Activated gamma-delta T cell treated with anti-CD3 and anti-CD28 coated beads, Interleukin-2, amount 50 U/mL, for 16 hours (primary cell): ENCODE results near the gene CDC42EP3.

Source experiments
- DNase-seq: peaks from one replicate; pipeline ENCODE4 v3.0.0-alpha.2; 2020; ENCODE audit warnings: low read depth

The CDC42EP3 gene

DNA sequence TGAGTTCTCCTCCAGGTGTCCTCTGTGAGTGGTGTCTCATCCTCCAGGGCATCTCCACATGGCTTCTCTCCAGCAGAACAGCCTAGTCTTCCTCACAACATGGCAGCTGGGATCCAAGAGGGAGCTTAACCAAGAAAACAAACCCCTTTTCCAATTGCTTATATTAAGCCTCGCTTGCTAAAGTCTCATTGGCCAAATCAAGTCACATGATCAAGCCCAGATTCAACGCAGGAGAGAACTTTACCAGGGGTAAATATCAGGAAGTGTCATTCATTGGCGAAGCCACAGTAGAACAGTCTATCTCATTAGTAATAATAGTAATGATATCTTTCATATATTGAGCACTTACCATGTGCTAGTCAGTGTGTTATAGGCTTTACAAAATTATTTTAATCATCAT, 53.1 kb downstream of the CDC42EP3 start:
- no peak for DNase-seq

GRCh38 chr2:37617119-37617892, 54.1 kb downstream of the CDC42EP3 start:
- DNase-seq, result no peak

- DNase-seq, result no peak
Measured at GRCh38 chr2:37616677-37617005, 54.8 kb downstream of the CDC42EP3 start.

- DNase-seq, result peak; percentile 46
Measured at GRCh38 chr2:37615804-37616676, 55.4 kb downstream of the CDC42EP3 start.

DNA sequence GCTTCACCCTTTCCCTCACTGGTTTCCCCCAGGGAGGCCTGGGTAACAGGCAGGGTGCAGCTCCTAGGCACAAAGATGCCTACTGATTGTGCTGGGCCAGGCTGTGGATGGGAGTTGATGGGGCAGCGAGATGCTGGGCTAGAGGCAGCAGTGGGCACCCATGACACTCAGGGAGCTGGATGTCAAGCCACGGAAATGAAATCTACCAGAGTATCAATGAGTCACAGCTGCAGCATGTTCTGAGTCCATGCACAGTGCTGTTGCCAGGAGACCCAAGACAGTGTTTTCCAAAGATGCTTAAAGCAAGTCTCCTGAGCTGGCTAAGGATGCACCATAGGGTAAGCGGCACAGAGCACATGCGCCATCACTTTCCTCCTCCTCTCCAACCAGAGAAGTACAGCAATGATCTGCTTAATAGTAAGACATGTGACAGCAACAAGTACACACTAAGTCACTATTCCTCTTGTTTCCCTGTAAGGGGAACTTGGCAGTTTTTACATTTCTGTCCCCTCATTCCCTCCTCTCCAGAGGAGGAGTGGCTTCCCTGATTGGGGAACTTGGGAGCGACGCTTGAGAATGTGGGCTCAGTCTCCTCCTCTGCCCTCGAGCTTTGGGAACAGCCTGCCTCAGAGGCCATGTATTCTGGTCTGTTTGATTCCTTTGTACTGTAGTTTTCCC, 57.2 kb downstream of the CDC42EP3 start:
- DNase-seq, result no peak

DNA sequence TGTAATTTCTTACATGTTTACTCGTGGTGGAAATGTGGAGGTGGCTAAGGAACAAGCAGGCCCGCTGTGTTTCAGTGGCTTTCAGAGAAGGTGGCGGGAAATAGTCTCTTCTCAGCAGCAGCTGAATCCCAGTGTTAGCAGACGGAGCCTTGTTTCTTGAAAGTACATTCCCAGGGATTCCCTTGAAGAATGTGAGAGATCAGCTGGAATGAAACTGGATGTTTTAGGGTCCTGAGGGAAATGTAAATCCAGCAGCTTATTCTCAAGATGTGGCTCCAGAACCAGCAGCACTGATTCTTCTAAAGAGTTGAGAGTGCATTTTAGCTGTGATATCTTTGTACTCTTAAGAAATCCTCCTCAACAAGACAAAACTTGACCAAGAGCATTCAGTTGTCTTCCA, 59.1 kb downstream of the CDC42EP3 start:
- no peak for DNase-seq

- no peak for DNase-seq
Measured at GRCh38 chr2:37610638-37611289, 60.7 kb downstream of the CDC42EP3 start.

DNA sequence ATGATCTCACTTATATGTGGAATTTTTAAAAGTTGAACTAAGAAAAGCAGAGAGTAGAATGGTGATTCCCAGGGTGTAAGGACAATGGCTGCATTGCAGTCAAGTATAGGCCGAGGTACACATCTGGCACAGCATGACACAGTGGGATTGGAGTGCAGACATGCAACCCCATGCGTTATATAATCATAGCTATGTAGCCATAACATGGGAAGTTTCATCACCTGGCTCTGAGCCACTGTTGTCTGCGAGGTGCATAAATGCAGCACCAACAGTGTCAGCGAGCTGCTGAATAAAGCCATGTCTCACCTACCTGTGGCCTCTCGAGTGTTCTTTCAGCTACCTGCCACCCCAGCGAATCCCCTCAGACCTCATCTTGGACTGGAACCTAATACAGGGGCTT, 61.7 kb downstream of the CDC42EP3 start:
- DNase-seq, result no peak

- no peak for DNase-seq
Measured at GRCh38 chr2:37604716-37605115, 66.7 kb downstream of the CDC42EP3 start.

DNA sequence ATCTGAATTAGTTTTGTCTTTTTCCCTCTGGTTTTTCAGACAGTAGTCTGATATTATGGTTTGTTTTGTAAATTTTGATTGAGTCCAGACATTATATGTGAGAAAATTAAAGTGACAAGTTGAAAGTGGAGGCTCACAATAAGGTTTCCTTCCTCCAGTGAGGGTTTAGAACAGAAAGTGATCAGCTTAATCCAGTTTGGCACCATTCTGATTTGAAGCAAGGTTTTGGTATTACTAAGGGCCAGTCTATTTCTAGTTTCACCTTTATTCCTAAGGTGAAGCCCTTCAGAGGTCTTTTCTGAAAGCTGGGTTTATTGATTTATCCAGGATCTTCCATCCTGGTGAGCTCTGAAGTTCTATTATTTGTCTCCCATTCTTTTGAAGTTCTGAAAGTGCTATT, 68.7 kb downstream of the CDC42EP3 start:
- no peak for DNase-seq

- DNase-seq, result no peak
Measured at GRCh38 chr2:37602040-37602439, 69.4 kb downstream of the CDC42EP3 start.

DNA sequence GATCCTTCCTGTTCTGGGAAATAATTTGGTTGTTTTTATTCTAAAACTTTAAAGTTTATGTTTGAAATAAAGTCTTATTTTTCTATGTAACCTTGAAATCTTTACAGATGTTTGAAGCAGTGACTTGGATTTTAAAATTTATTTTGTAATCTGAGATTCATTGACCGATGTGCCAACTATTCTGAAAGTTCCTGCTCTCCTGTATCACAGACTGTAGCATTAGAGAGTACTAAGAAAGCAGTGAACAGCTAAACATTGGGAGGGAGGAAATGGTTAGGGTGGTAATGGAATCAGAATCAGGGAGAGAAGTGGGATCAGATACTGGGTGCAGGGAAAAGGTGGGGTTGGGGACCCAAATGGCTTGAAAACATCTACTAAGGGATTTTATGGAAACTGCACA, 69.9 kb downstream of the CDC42EP3 start:
- DNase-seq, result no peak

GRCh38 chr2:37600735-37601134, 70.7 kb downstream of the CDC42EP3 start:
- no peak for DNase-seq

GRCh38 chr2:37599688-37600525, 71.5 kb downstream of the CDC42EP3 start:
- DNase-seq, result peak; percentile 59

DNA sequence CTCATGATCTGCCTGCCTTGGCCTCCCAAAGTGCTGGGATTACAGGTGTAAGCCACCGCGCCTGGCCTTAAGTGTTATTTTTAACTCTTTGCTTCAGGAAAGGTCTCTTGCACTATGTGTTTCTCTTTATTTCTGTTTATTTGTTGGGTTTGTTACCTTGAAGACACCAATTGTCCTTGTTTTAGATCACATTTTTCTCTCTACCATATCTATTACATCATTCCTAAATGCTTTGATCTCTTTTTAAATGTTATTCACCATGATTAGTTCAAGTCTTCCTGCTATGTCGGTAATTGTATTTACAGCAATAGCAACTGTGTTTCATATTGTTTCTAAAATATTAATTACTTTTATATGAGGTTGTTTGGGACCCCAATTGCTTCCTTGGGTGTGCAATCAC, 77.7 kb downstream of the CDC42EP3 start:
- DNase-seq, result no peak

- no peak for DNase-seq
Measured at GRCh38 chr2:37593024-37593423, 78.4 kb downstream of the CDC42EP3 start.
